Measurements from ENCODE around the gene MCHR1. TPM values are rescaled to one million over a fixed set of nuclear protein-coding genes. Genes with fewer than 3 reads are reported as not detected.

MCHR1 gene
- total and polyA plus RNA-seq, 2 of the 4 experiments (the other 2 are of a cell fraction): 1.4 to 3.2 TPM

- Histone ChIP-seq H2AK9ac (replicated peaks; ENCODE audit: low read depth, low read length, poor library complexity) (no peak overlapping the region), H3K18ac (ENCODE audit: low read depth, low read length) (0 out of 2 replicates have a peak overlapping the region, but pooled peaks have one; percentile 59), H3K9me1 (ENCODE audit: insufficient read depth, low read length) (no peaks in the 10 kb centered on the region), H2BK5ac (ENCODE audit: low read depth, low read length, poor library complexity, severe bottlenecking) (no peak overlapping the region), H2BK15ac (ENCODE audit: low read depth, low read length) (no peak overlapping the region), H3K4me2 (ENCODE audit: low read depth, low read length) (no peak overlapping the region), H4K20me1 (ENCODE audit: insufficient read depth, low read length) (no peaks in the 10 kb centered on the region), H3K56ac (ENCODE audit: extremely low read depth, insufficient read depth, low read length) (no peak overlapping the region), H3K9me3 (ENCODE audit: control insufficient read depth, insufficient read depth, low read length) (no peaks in the 10 kb centered on the region), H3K27ac (ENCODE audit: insufficient read depth, low read length) (no peak overlapping the region), H4K91ac (ENCODE audit: insufficient read depth, low read depth, low read length) (no peak overlapping the region), H3K36me3 (ENCODE audit: control insufficient read depth, insufficient read depth, low read length) (no peaks in the 10 kb centered on the region), H4K8ac (ENCODE audit: low read depth in 2 of 2, low read length in 2 of 2) (no peak overlapping the region), H3K27me3 (ENCODE audit: control insufficient read depth, insufficient read depth, low read length) (no peaks in the 10 kb centered on the region), H2AFZ (replicated peaks; ENCODE audit: low read length, poor library complexity) (no peak overlapping the region), H3K79me1 (ENCODE audit: low read depth in 1 of 2, low read length in 2 of 2) (no peaks in the 10 kb centered on the region), H3K14ac (replicated peaks; ENCODE audit: low read depth, low read length) (no peak overlapping the region), H2BK20ac (ENCODE audit: low read depth, low read length) (no peak overlapping the region), H3K9ac (ENCODE audit: low read depth, low read length) (no peak overlapping the region), H3K23ac (ENCODE audit: low read depth, low read length) (no peak overlapping the region), H3K4me3 (ENCODE audit: insufficient read depth, low read depth, low read length) (no peak overlapping the region), H2AK5ac (ENCODE audit: low read depth, low read length) (peak overlapping the region; percentile 75), H4K5ac (ENCODE audit: low read depth, low read length) (no peak overlapping the region; the same call in 1 of the 2 replicates), H2BK120ac (ENCODE audit: low read depth, low read length) (no peak overlapping the region; the same call in 1 of the 2 replicates), H3K4ac (ENCODE audit: low read depth, low read length) (no peak overlapping the region), H3K4me1 (ENCODE audit: control insufficient read depth, insufficient read depth, low read length) (peaks cover 12% of the 10 kb centered on the region)
- TF ChIP-seq CTCF (conservative IDR thresholded peaks at IDR 0.05; ENCODE audit: low read depth, low read length) (no peak), RAD21 (IDR thresholded peaks at IDR 0.05; ENCODE audit: low read length) (no peak), RFX5 (IDR thresholded peaks at IDR 0.05; ENCODE audit: low read depth, low read length) (no peak), NFE2L2 (IDR thresholded peaks at IDR 0.05; ENCODE audit: low read depth, low read length) (no peak), ELK1 (IDR thresholded peaks at IDR 0.05; ENCODE audit: borderline replicate concordance, low read depth, low read length) (no peak)
- no peak for DNase-seq
- ChIA-PET POLR2A (ENCODE audit: unreplicated experiment) (no interaction called here), CTCF (interaction anchor here (1.3 kb wide), 1 partner anchor 13 kb away, joined by 3 read pairs; no protein-coding TSS in a partner anchor)
- no TSS peak for BruUV-seq (replicated peaks)
- WGBS, 2 experiments (ENCODE audit: extremely low coverage in 2 of 2, insufficient read length in 1 of 2): no CpG with 5 or more reads among the region's 2 CpGs
- no peak for ATAC-seq (ENCODE audit: low read depth)
- in situ Hi-C loops (cut with MboI; ENCODE audit: low sequenced_read_pairs): no loop called here
- intact Hi-C loops (cut with micrococcal nuclease): no loop called here
- dilution Hi-C loops (cut with HindIII; ENCODE audit: low sequenced_read_pairs, unreplicated experiment): no loop called here
Measured at GRCh38 chr22:40670058-40670457, 9.2 kb upstream of the MCHR1 start.
